ENCODE data around the gene UBL3. TPM values are rescaled to one million over a fixed set of nuclear protein-coding genes. Genes with fewer than 3 reads are reported as not detected.

UBL3 gene
- total and polyA plus RNA-seq, 4 donors, result 14.8 to 29.4 (median 22.4) TPM

DNA sequence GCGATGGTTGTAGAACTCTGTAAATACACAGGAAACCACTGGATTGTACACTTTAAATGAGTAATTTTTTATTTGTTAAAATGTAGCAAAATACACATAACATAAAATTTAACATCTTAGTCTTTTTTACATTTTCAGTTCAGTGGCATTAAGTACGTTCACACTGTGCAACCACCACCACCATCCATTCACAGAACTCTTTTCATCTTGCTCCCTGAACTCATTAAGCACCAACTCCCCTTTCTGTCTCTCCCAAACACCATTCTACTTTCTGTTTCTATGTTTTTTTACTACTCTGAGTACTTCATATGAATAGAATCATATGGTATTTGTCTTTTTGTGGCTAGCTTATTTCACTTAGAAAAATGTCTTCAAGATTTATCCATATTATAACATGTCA lies 2.7 kb upstream of the UBL3 start:
- H3K27ac ChIP-seq (ENCODE audit: low read depth in 1 of 2, low read length in 2 of 2), result no peak overlapping the region
- 75 to 79% methylated on average over 2 of the region's 2 CpGs for WGBS, 2 donors
- H3K27me3 ChIP-seq (ENCODE audit: control insufficient read depth in 1 of 2, insufficient read depth in 2 of 2, low read length in 1 of 2), result no peaks in the 10 kb centered on the region
- no peaks in the 10 kb centered on the region for H3K4me1 ChIP-seq (ENCODE audit: control insufficient read depth in 1 of 2, insufficient read depth in 2 of 2, low read length in 2 of 2)
- no peak overlapping the region for H3K4me3 ChIP-seq (ENCODE audit: low read length in 2 of 2)
- no peaks in the 10 kb centered on the region for H3K36me3 ChIP-seq (ENCODE audit: control insufficient read depth in 1 of 2, insufficient read depth in 2 of 2, low read length in 1 of 2)
- DNase-seq (no peak), ATAC-seq (ENCODE audit: low FRiP score) (no peak)
- intact Hi-C loops (cut with DNase I), result loop anchor here (2.0 to 10.0 kb wide), 3 partner anchors 256 to 612 kb away; partner anchors contain the start of genes HMGB1 (in 1 of the 2) and SLC7A1 (in 1 of the 2)
- no peaks in the 10 kb centered on the region for H3K9me3 ChIP-seq (ENCODE audit: control insufficient read depth, low read length)

- DNase-seq, result no peak
- Histone ChIP-seq H3K4me1 (ENCODE audit: control insufficient read depth in 1 of 2, insufficient read depth in 2 of 2, low read length in 2 of 2) (no peaks in the 10 kb centered on the region), H3K27ac (ENCODE audit: low read depth in 1 of 2, low read length in 2 of 2) (no peak overlapping the region), H3K4me3 (ENCODE audit: low read length in 2 of 2) (no peak overlapping the region), H3K9me3 (ENCODE audit: control insufficient read depth, low read length) (no peaks in the 10 kb centered on the region), H3K27me3 (ENCODE audit: control insufficient read depth in 1 of 2, insufficient read depth in 2 of 2, low read length in 1 of 2) (no peaks in the 10 kb centered on the region), H3K36me3 (ENCODE audit: control insufficient read depth in 1 of 2, insufficient read depth in 2 of 2, low read length in 1 of 2) (no peaks in the 10 kb centered on the region)
- no peak for ATAC-seq (ENCODE audit: low FRiP score)
- intact Hi-C loops (cut with DNase I), result loop anchor here (2.0 to 10.0 kb wide), 3 partner anchors 255 to 612 kb away; partner anchors contain the start of genes HMGB1 (in 1 of the 2) and SLC7A1 (in 1 of the 2)
- WGBS, 2 donors, result 58 to 60% methylated on average over 5 of the region's 5 CpGs
Observed at GRCh38 chr13:29852472-29853054, 2.1 kb upstream of the UBL3 start.

DNA sequence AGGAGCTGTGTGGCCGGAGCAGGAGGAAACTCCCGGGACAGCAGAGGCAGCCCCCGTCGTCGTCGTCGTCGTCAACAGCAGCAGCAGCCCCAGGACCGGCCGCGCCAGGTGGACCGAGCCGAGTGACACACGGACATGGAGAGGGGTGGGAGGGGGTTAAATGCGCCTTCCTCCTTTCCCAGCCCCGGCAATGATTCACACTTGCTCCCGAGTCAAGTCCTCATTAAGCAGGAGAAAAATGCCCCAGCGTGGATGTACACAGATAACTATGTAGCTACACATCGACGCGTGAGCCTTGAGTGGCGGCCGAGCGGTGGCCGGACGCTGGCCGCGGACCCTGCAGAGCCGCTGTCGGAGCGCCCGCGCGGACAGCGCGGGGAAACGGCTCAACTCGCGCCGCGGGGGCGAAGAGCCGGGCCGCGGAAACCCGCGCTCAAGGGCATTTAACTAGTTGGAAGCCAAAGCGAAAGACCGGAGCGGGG lies 645 bp downstream of the UBL3 start:
- intact Hi-C loops (cut with DNase I), result loop anchor here (2.0 to 10.0 kb wide), 6 partner anchors 75 to 615 kb away; partner anchors contain the start of genes HMGB1 (in 1 of the 2) and SLC7A1 (in 1 of the 2)
- peak; percentile 69 for ATAC-seq (ENCODE audit: low FRiP score)
- Histone ChIP-seq H3K36me3 (ENCODE audit: control insufficient read depth in 1 of 2, insufficient read depth in 2 of 2, low read length in 1 of 2) (no peaks in the 10 kb centered on the region), H3K4me3 (ENCODE audit: low read length in 2 of 2) (peak overlapping the region; percentile 71 to 85), H3K4me1 (ENCODE audit: control insufficient read depth in 1 of 2, insufficient read depth in 2 of 2, low read length in 2 of 2) (no peaks in the 10 kb centered on the region), H3K9me3 (ENCODE audit: control insufficient read depth, low read length) (no peaks in the 10 kb centered on the region), H3K27ac (ENCODE audit: low read depth in 1 of 2, low read length in 2 of 2) (peak overlapping the region; percentile 86 to 96), H3K27me3 (ENCODE audit: control insufficient read depth in 1 of 2, insufficient read depth in 2 of 2, low read length in 1 of 2) (no peaks in the 10 kb centered on the region)
- WGBS, 2 donors, result 0% methylated on average over 45 to 50 of the region's 50 CpGs
- peak; percentile 78 to 88 for DNase-seq

DNA sequence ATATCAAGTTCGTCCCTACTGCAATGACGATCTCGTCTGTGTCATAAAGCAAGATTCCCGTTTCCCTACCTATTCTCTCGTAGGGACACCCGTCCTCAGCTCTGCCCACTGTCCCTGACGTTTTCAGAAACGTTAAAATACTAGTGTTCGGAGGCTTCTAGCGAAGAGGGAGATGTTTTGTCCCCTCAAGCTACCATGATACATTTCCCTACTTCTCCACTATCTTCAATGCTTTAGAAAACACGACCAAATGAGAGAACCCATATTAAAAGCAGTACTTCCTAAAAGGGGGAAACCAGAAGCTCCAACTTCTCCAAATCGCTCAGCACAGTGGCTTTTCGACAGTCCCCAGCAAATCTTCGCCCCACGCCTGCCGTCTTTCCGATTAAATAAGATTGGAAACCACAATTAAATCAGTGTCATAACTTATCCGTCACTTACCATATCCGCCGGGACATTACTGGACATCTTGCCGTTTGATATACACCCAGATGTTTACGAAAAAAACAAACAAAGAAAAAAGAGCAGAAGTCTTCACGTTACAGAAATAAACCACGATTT lies 1.3 kb downstream of the UBL3 start:
- 0% methylated on average over 24 of the region's 24 CpGs for WGBS, 2 donors
- no peaks in the 10 kb centered on the region for H3K27me3 ChIP-seq (ENCODE audit: control insufficient read depth in 1 of 2, insufficient read depth in 2 of 2, low read length in 1 of 2)
- intact Hi-C loops (cut with DNase I), result loop anchor here (5.0 to 10.0 kb wide), 3 partner anchors 77 to 344 kb away; no protein-coding TSS in a partner anchor
- no peaks in the 10 kb centered on the region for H3K36me3 ChIP-seq (ENCODE audit: control insufficient read depth in 1 of 2, insufficient read depth in 2 of 2, low read length in 1 of 2)
- H3K9me3 ChIP-seq (ENCODE audit: control insufficient read depth, low read length), result no peaks in the 10 kb centered on the region
- DNase-seq (peak in 1 of 2 donors; percentile 53), ATAC-seq (ENCODE audit: low FRiP score) (peak; percentile 17)
- H3K27ac ChIP-seq (ENCODE audit: low read depth in 1 of 2, low read length in 2 of 2), result peak overlapping the region; percentile 86 to 96
- H3K4me3 ChIP-seq (ENCODE audit: low read length in 2 of 2), result peak overlapping the region; percentile 71 to 85
- no peaks in the 10 kb centered on the region for H3K4me1 ChIP-seq (ENCODE audit: control insufficient read depth in 1 of 2, insufficient read depth in 2 of 2, low read length in 2 of 2)

- peak overlapping the region; percentile 85 to 96 for H3K4me3 ChIP-seq (ENCODE audit: low read length in 2 of 2)
- H3K36me3 ChIP-seq (ENCODE audit: control insufficient read depth in 1 of 2, insufficient read depth in 2 of 2, low read length in 1 of 2), result no peaks in the 10 kb centered on the region
- WGBS, 2 donors, result 2 to 3% methylated on average over 13 of the region's 13 CpGs
- intact Hi-C loops (cut with DNase I), result loop anchor here (2.0 to 10.0 kb wide), 5 partner anchors 75 to 343 kb away; no protein-coding TSS in a partner anchor
- H3K27ac ChIP-seq (ENCODE audit: low read depth in 1 of 2, low read length in 2 of 2), result peak overlapping the region in 1 of 2 donors; percentile 48
- no peak for DNase-seq
- H3K9me3 ChIP-seq (ENCODE audit: control insufficient read depth, low read length), result no peaks in the 10 kb centered on the region
- ATAC-seq (ENCODE audit: low FRiP score), result no peak
- H3K27me3 ChIP-seq (ENCODE audit: control insufficient read depth in 1 of 2, insufficient read depth in 2 of 2, low read length in 1 of 2), result no peaks in the 10 kb centered on the region
- no peaks in the 10 kb centered on the region for H3K4me1 ChIP-seq (ENCODE audit: control insufficient read depth in 1 of 2, insufficient read depth in 2 of 2, low read length in 2 of 2)
Observed at GRCh38 chr13:29847501-29847983, 2.9 kb downstream of the UBL3 start.

DNA sequence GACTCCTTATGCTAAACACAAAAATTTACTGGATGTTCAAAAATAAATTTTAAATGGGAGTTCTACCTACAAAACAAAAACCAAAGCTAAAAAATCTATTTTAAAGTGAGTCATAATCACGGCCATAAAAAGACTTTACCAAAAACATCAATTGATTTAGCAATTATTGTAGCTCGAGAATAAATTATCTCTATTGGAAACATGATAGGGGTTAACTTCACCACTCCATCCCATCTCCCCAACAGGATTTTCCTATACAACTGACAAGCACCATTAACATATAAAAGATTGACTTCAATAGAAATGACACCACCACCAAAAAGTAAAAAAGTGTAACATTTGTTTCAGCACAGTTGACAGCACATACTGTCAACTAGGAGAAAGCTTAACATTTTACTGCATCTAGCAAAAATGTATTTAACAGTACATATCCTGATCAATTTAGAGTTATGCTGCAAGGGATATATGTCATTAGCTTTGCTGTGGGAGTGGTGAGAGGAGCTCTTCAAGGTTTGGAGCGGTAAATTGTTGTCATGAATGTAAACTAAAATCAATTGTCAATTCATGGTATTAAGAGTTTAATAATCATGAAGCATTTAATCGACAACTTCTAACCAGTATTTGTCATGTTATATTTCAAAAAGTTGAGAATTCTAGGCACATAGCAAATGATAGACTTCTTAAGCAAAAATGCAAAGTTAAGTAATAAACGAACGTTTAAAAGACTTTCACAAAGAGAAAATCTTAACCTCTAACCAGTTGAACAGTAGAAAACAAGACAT lies 3.8 kb downstream of the UBL3 start:
- ATAC-seq (ENCODE audit: low FRiP score), result no peak
- Histone ChIP-seq H3K4me3 (ENCODE audit: low read length in 2 of 2) (peak overlapping the region; percentile 85 to 96), H3K27ac (ENCODE audit: low read depth in 1 of 2, low read length in 2 of 2) (no peak overlapping the region), H3K27me3 (ENCODE audit: control insufficient read depth in 1 of 2, insufficient read depth in 2 of 2, low read length in 1 of 2) (no peaks in the 10 kb centered on the region), H3K36me3 (ENCODE audit: control insufficient read depth in 1 of 2, insufficient read depth in 2 of 2, low read length in 1 of 2) (no peaks in the 10 kb centered on the region), H3K9me3 (ENCODE audit: control insufficient read depth, low read length) (no peaks in the 10 kb centered on the region), H3K4me1 (ENCODE audit: control insufficient read depth in 1 of 2, insufficient read depth in 2 of 2, low read length in 2 of 2) (peaks cover 0 to 1% of the 10 kb centered on the region in 2 donors)
- WGBS, 2 donors, result 56 to 62% methylated on average over 6 of the region's 6 CpGs
- intact Hi-C loops (cut with DNase I), result loop anchor here (2.0 to 10.0 kb wide), 5 partner anchors 74 to 342 kb away; no protein-coding TSS in a partner anchor
- DNase-seq, result no peak

GRCh38 chr13:29845440-29846056 lies 4.9 kb downstream of the UBL3 start:
- Histone ChIP-seq H3K27me3 (ENCODE audit: control insufficient read depth in 1 of 2, insufficient read depth in 2 of 2, low read length in 1 of 2) (no peaks in the 10 kb centered on the region), H3K4me3 (ENCODE audit: low read length in 2 of 2) (no peak overlapping the region), H3K36me3 (ENCODE audit: control insufficient read depth in 1 of 2, insufficient read depth in 2 of 2, low read length in 1 of 2) (no peaks in the 10 kb centered on the region), H3K9me3 (ENCODE audit: control insufficient read depth, low read length) (no peaks in the 10 kb centered on the region), H3K27ac (ENCODE audit: low read depth in 1 of 2, low read length in 2 of 2) (no peak overlapping the region), H3K4me1 (ENCODE audit: control insufficient read depth in 1 of 2, insufficient read depth in 2 of 2, low read length in 2 of 2) (peaks cover 0 to 3% of the 10 kb centered on the region in 2 donors)
- 86 to 90% methylated on average over 2 of the region's 2 CpGs for WGBS, 2 donors
- no peak for ATAC-seq (ENCODE audit: low FRiP score)
- no peak for DNase-seq
- intact Hi-C loops (cut with DNase I), result loop anchor here (2.0 to 10.0 kb wide), 5 partner anchors 73 to 341 kb away; no protein-coding TSS in a partner anchor

DNA sequence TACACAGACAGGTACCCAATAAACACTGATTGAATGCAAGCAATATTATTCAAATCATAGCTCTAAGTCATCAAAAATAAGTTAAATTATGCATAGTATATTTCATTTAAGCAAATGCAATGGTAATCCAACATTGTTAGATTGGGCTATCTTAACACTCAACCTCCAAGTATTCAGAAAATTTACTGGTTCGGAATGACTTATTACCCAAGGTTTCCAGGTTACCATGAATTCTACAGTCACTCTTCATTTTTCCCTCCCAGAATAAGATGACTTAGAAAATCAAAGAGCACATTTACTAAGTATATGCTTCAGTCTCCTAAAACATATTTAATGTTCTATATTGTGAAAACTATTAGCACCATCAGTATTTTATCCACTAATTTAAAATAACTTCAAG lies 6.0 kb downstream of the UBL3 start:
- ATAC-seq (ENCODE audit: low FRiP score) (no peak), DNase-seq (no peak)
- Histone ChIP-seq H3K4me3 (ENCODE audit: low read length in 2 of 2) (no peak overlapping the region), H3K4me1 (ENCODE audit: control insufficient read depth in 1 of 2, insufficient read depth in 2 of 2, low read length in 2 of 2) (peaks cover 0 to 3% of the 10 kb centered on the region in 2 donors), H3K27ac (ENCODE audit: low read depth in 1 of 2, low read length in 2 of 2) (no peak overlapping the region), H3K9me3 (ENCODE audit: control insufficient read depth, low read length) (no peaks in the 10 kb centered on the region), H3K27me3 (ENCODE audit: control insufficient read depth in 1 of 2, insufficient read depth in 2 of 2, low read length in 1 of 2) (no peaks in the 10 kb centered on the region), H3K36me3 (ENCODE audit: control insufficient read depth in 1 of 2, insufficient read depth in 2 of 2, low read length in 1 of 2) (no peaks in the 10 kb centered on the region)
- intact Hi-C loops (cut with DNase I), result loop anchor here in 1 of 2 donors (10.0 kb wide), 1 partner anchor 340 kb away; no protein-coding TSS in a partner anchor
- 61 to 78% methylated on average over 1 of the region's 1 CpG for WGBS, 2 donors

Measured in aorta (tissue), 5 donors.